ENCODE data around the gene DICER1.

The DICER1 gene

DNA sequence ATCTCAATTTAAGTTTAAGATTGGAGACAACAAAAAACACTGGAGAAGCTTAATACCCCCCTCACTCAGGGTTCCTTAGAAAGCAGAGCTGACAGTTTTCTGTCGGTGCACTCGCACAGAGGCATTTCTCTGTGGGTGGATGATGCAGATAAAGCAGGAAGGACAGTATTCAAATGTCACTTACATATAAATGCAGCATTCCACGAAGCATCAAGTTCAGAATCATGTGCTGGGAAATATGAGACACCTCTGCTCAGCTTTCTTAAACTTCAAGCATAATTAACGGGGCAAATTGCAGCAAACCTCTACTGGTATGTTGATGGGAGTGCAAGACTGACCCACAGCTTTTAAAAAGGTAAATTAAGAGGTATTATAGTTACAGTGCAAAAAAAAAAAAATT is 68.7 kb downstream of the DICER1 start:
- TF ChIP-seq, protein P1, sequence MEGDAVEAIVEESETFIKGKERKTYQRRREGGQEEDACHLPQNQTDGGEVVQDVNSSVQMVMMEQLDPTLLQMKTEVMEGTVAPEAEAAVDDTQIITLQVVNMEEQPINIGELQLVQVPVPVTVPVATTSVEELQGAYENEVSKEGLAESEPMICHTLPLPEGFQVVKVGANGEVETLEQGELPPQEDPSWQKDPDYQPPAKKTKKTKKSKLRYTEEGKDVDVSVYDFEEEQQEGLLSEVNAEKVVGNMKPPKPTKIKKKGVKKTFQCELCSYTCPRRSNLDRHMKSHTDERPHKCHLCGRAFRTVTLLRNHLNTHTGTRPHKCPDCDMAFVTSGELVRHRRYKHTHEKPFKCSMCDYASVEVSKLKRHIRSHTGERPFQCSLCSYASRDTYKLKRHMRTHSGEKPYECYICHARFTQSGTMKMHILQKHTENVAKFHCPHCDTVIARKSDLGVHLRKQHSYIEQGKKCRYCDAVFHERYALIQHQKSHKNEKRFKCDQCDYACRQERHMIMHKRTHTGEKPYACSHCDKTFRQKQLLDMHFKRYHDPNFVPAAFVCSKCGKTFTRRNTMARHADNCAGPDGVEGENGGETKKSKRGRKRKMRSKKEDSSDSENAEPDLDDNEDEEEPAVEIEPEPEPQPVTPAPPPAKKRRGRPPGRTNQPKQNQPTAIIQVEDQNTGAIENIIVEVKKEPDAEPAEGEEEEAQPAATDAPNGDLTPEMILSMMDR (IDR thresholded peaks at IDR 0.05): no peak

DNA sequence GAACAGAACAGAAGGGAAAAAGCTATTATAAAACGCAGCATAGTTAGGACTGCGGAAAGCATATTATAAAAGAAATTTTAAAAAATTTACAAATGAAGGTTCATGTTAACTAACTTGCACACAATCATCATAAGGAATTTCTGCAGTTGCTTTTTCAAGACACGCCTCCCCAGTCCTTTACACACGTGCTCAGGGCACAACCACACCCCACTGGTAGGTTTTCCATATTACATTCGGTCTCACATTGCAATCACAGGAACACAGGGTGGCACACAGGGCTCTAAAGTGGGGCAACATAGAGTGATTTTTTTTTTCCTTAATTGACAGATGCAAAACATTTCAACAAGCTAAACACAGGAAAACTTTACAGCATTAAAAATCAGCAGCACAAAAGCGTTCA is 69.7 kb downstream of the DICER1 start:
- TF ChIP-seq, protein P1 (IDR thresholded peaks at IDR 0.05): no peak

DNA sequence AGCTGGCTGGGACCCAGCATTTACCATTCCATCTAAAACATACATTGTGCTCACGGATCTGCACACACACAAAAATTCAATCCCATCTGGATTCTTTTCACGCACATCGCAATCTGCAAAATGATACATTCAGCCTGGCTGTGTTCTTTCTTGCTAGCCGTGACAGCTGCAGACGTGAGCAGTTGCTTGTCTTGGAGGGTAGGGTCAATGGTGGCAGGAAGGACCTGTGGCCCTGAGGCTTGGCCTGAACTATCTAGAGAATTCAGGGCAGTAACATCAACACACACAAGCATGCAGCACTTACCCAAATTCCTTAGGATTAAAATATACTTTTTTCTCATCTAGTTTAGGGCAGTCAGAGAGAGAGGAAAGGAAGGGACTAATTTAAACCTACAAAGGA is 72.0 kb downstream of the DICER1 start:
- TF ChIP-seq, protein P1 (IDR thresholded peaks at IDR 0.05): no peak

- TF ChIP-seq, protein P1 (IDR thresholded peaks at IDR 0.05): no peak
Observed at GRCh38 chr14:95078867-95079266, 78.5 kb downstream of the DICER1 start.

DNA sequence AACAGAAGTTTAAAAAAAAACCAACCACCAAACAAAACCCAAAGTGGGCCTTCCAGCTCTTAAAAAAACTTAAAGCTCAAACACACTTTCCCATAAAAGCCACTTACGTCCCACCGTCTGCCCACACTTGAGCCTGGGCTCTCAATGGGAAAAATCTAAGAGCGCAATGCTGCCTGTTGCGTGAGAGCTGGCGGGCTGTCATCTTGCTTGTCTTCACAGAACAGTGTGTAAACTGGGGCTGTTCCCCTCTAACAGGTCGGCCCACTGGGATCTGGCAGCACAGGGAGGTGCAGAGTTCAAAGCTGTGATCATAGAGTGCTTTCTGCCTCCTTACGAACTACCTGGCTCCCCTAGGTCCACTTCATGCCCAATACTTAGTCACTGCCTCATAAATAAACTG is 80.0 kb downstream of the DICER1 start:
- TF ChIP-seq, protein P1 (IDR thresholded peaks at IDR 0.05): no peak

DNA sequence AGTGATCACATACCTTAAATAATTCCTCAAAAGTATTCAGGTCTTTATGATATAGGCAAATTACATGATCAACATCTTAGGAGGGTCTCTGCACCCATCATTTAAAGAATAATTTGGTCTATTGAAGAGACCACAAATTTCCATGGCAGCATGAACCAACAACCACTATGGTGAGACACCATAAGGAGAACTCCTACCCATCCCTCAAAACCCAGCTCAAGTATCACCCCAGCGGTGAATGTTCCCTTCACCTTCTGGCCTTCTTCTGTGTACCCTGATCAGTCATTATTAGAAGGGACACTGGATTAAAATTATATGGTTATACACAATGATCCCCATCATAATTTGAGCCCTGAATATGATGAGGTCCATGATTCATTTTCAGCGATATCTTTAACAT is 81.5 kb downstream of the DICER1 start:
- TF ChIP-seq, protein P1 (IDR thresholded peaks at IDR 0.05): no peak

GRCh38 chr14:95073947-95074346 is 83.4 kb downstream of the DICER1 start:
- TF ChIP-seq, protein P1 (IDR thresholded peaks at IDR 0.05): no peak

DNA sequence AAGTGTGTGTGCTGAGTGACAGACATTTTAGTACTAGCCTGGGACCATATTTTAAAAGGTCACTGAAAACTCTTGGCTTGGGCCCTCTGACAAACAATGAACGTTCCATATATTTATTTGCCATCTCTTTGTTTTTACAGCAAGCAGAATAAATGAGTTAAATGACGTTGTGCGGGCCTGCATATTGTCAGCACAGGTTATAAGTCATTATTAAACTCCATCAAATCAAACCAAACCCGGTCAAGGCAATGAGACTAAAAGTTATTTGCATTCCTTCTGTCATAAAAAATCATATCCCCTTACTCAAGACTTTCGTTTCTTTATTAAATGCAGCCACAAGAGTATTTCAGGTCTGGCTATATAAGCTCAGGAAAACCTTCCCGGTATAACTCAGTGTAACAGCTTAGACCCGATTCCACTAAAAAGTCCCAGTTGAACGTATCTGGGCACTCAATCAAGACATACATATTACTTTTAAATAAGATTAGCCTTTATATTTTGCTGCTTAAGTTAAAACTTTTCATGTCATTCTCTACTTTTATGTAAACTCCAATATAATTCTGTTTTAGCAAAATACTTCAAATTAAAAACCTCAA is 84.9 kb downstream of the DICER1 start:
- TF ChIP-seq, protein P1 (IDR thresholded peaks at IDR 0.05): no peak

Data from LNCAP (cell line).